Thoracic aorta (tissue), 2 donors: ENCODE measurements around the gene RGL3. TPM values are rescaled to one million over a fixed set of nuclear protein-coding genes. Genes with fewer than 3 reads are reported as not detected.

Experiments used
- ATAC-seq: fragments of 150-250 bp; one replicate; pipeline ENCODE4 v1.8.0; 2017; ENCODE audit warnings: low read depth; ENCODE audit not compliant: insufficient number of reproducible peaks, low FRiP score
- DNase-seq: peaks from one replicate; pipeline ENCODE4 v3.0.0-alpha.2; 2020; ENCODE audit warnings: low spot score
- H3K27ac ChIP-seq, 2 donors: fragments of 200-600 bp; sonication (generic); 1 replicate in 1 of 2; 2 replicates in 1 of 2; pipeline ENCODE4 v1.5.1; 2016; ENCODE audit warnings: mild to moderate bottlenecking in 2 of 2, moderate library complexity in 2 of 2
- H3K27me3 ChIP-seq: fragments of 200-600 bp; sonication (generic); replicated peaks from 2 replicates; pipeline ENCODE4 v1.6.0; 2016; ENCODE audit warnings: mild to moderate bottlenecking; ENCODE audit not compliant: insufficient read depth
- H3K36me3 ChIP-seq: fragments of 200-600 bp; sonication (generic); one replicate; pipeline ENCODE4 v1.5.1; 2016
- H3K4me1 ChIP-seq, 2 donors: fragments of 200-600 bp; sonication (generic); 1 replicate in 1 of 2; 2 replicates in 1 of 2; pipeline versions ENCODE4 v1.5.1 to v1.6.0; 2016; ENCODE audit warnings: low read depth in 2 of 2, mild to moderate bottlenecking in 1 of 2; ENCODE audit not compliant: control insufficient read depth in 1 of 2
- H3K4me3 ChIP-seq: fragments of 200-600 bp; sonication (generic); 2 replicates; pipeline ENCODE4 v1.5.1; 2016; ENCODE audit warnings: mild to moderate bottlenecking
- H3K9me3 ChIP-seq: fragments of 200-600 bp; sonication (generic); 2 replicates; pipeline ENCODE4 v1.5.1; 2016
- CTCF ChIP-seq: fragments of 200-600 bp; sonication (generic); IDR thresholded peaks from one replicate; pipeline ENCODE4 v1.5.1; 2019; ENCODE audit warnings: antibody characterized with exemption
- total RNA-seq, 2 donors: library from RNA; depleted of rRNA; stranded (reverse); fragments of >200 nt; gene quantifications; one replicate each; pipeline versions ENCODE4 v1.1.0 to v1.2.3, GENCODE V29; 2016

The RGL3 gene
- total RNA-seq, 2 donors from 2014 or later = 43.6 to 47.4 TPM

- Histone ChIP-seq H3K27me3 (no peaks in the 10 kb centered on the region), H3K4me1 (no peaks in the 10 kb centered on the region), H3K36me3 (no peaks in the 10 kb centered on the region), H3K4me3 (no peak overlapping the region), H3K9me3 (no peaks in the 10 kb centered on the region), H3K27ac (no peak overlapping the region)
- ATAC-seq (no peak), DNase-seq (no peak)
- TF ChIP-seq CTCF = no peak
Measured at GRCh38 chr19:11404588-11405222, 14.4 kb downstream of the RGL3 start.

- H3K27ac ChIP-seq = no peak overlapping the region
- no peaks in the 10 kb centered on the region for H3K9me3 ChIP-seq
- DNase-seq (no peak), ATAC-seq (no peak)
- H3K36me3 ChIP-seq = no peaks in the 10 kb centered on the region
- no peaks in the 10 kb centered on the region for H3K27me3 ChIP-seq
- no peak overlapping the region for H3K4me3 ChIP-seq
- TF ChIP-seq CTCF = no peak
- no peaks in the 10 kb centered on the region for H3K4me1 ChIP-seq
Measured at GRCh38 chr19:11401808-11402543, 17.1 kb downstream of the RGL3 start.

GRCh38 chr19:11400798-11401197, 18.3 kb downstream of the RGL3 start:
- ATAC-seq (no peak), DNase-seq (no peak)
- no peaks in the 10 kb centered on the region for H3K27me3 ChIP-seq
- H3K9me3 ChIP-seq = no peaks in the 10 kb centered on the region
- H3K27ac ChIP-seq = no peak overlapping the region
- H3K36me3 ChIP-seq = no peaks in the 10 kb centered on the region
- H3K4me1 ChIP-seq = no peaks in the 10 kb centered on the region
- no peak overlapping the region for H3K4me3 ChIP-seq
- TF ChIP-seq CTCF = no peak

GRCh38 chr19:11399667-11400066, 19.4 kb downstream of the RGL3 start:
- no peaks in the 10 kb centered on the region for H3K9me3 ChIP-seq
- DNase-seq (no peak), ATAC-seq (no peak)
- H3K27me3 ChIP-seq = no peaks in the 10 kb centered on the region
- TF ChIP-seq CTCF = no peak
- H3K4me1 ChIP-seq = no peaks in the 10 kb centered on the region
- no peak overlapping the region for H3K27ac ChIP-seq
- H3K36me3 ChIP-seq = no peaks in the 10 kb centered on the region
- no peak overlapping the region for H3K4me3 ChIP-seq

- H3K4me1 ChIP-seq = no peaks in the 10 kb centered on the region
- H3K4me3 ChIP-seq = no peak overlapping the region
- no peak overlapping the region for H3K27ac ChIP-seq
- ATAC-seq (no peak), DNase-seq (no peak)
- no peaks in the 10 kb centered on the region for H3K27me3 ChIP-seq
- no peaks in the 10 kb centered on the region for H3K36me3 ChIP-seq
- no peaks in the 10 kb centered on the region for H3K9me3 ChIP-seq
- no peak for TF ChIP-seq CTCF
Measured at GRCh38 chr19:11397089-11397610, 22.0 kb downstream of the RGL3 start.
